H9 (cell line): ENCODE measurements around the gene FAAP100. TPM values are rescaled to one million over a fixed set of nuclear protein-coding genes. Genes with fewer than 3 reads are reported as not detected.

ENCODE experiments used
- DNase-seq: peaks from one replicate; pipeline ENCODE4 v3.0.0-alpha.2; 2017
- H2AFZ ChIP-seq: one replicate; pipeline ENCODE4 v1.6.1; 2013; ENCODE audit warnings: mild to moderate bottlenecking, low read length, control low read depth, moderate library complexity
- H2AK5ac ChIP-seq: 2 replicates; pipeline ENCODE4 v1.6.1; 2013; ENCODE audit warnings: low read length, control low read depth, mixed read lengths; ENCODE audit not compliant: insufficient read length
- H2BK120ac ChIP-seq: one replicate; pipeline ENCODE4 v1.6.1; 2013; ENCODE audit warnings: low read depth, mild to moderate bottlenecking, low read length, control low read depth, inconsistent platforms; ENCODE audit not compliant: poor library complexity, severe bottlenecking
- H2BK12ac ChIP-seq: 2 replicates; pipeline ENCODE4 v1.6.1; 2013; ENCODE audit warnings: low read length, control low read depth, mixed read lengths, low read depth; ENCODE audit not compliant: insufficient read length
- H2BK15ac ChIP-seq: 2 replicates; pipeline ENCODE4 v1.6.1; 2013; ENCODE audit warnings: low read depth, low read length, control low read depth
- H2BK20ac ChIP-seq: one replicate; pipeline ENCODE4 v1.6.1; 2013; ENCODE audit warnings: low read depth, mild to moderate bottlenecking, low read length, control low read depth, inconsistent platforms; ENCODE audit not compliant: poor library complexity, severe bottlenecking
- H2BK5ac ChIP-seq: 2 replicates; pipeline ENCODE4 v1.6.1; 2013; ENCODE audit warnings: low read length, control low read depth, mixed read lengths; ENCODE audit not compliant: insufficient read length
- H3K14ac ChIP-seq: 2 replicates; pipeline ENCODE4 v1.6.1; 2013; ENCODE audit warnings: low read length, control low read depth; ENCODE audit not compliant: insufficient read depth
- H3K18ac ChIP-seq: 2 replicates; pipeline ENCODE4 v1.6.1; 2013; ENCODE audit warnings: low read depth, mild to moderate bottlenecking, mixed read lengths, low read length, control low read depth; ENCODE audit not compliant: insufficient read length
- H3K23ac ChIP-seq: 2 replicates; pipeline ENCODE4 v1.6.1; 2013; ENCODE audit warnings: low read length, control low read depth, mixed read lengths, low read depth; ENCODE audit not compliant: insufficient read length
- H3K23me2 ChIP-seq: 2 replicates; pipeline ENCODE4 v1.6.1; 2013; ENCODE audit warnings: low read depth, mild to moderate bottlenecking, mixed read lengths, low read length, control low read depth; ENCODE audit not compliant: insufficient read length, poor library complexity, severe bottlenecking
- H3K27ac ChIP-seq: 2 replicates; pipeline ENCODE4 v1.5.1; 2013; ENCODE audit warnings: low read length, control low read depth, mixed read lengths, low read depth; ENCODE audit not compliant: insufficient read length
- H3K27me3 ChIP-seq: 2 replicates; pipeline ENCODE4 v1.6.1; 2013; ENCODE audit warnings: low read length, control low read depth, inconsistent platforms; ENCODE audit not compliant: insufficient read depth
- H3K4ac ChIP-seq: 2 replicates; pipeline ENCODE4 v1.6.1; 2013; ENCODE audit warnings: low read depth, mild to moderate bottlenecking, control low read depth, inconsistent platforms, low read length, moderate library complexity
- H3K4me1 ChIP-seq: 2 replicates; pipeline ENCODE4 v1.6.1; 2013; ENCODE audit warnings: low read length, control low read depth, inconsistent platforms; ENCODE audit not compliant: insufficient read depth
- H3K4me2 ChIP-seq: 2 replicates; pipeline ENCODE4 v1.6.1; 2013; ENCODE audit warnings: low read length, control low read depth, mixed read lengths; ENCODE audit not compliant: insufficient read length, insufficient read depth
- H3K56ac ChIP-seq: 2 replicates; pipeline ENCODE4 v1.6.1; 2013; ENCODE audit warnings: low read depth, mild to moderate bottlenecking, mixed read lengths, low read length, control low read depth; ENCODE audit not compliant: insufficient read length
- H3K79me1 ChIP-seq: 2 replicates; pipeline ENCODE4 v1.6.1; 2013; ENCODE audit warnings: low read depth, mild to moderate bottlenecking, moderate library complexity, low read length, control low read depth, inconsistent platforms; ENCODE audit not compliant: insufficient read depth, poor library complexity, severe bottlenecking
- H3K79me2 ChIP-seq: 2 replicates; pipeline ENCODE4 v1.6.1; 2013; ENCODE audit warnings: low read length, control low read depth, inconsistent platforms; ENCODE audit not compliant: insufficient read depth
- H3K9ac ChIP-seq: 2 replicates; pipeline ENCODE4 v1.6.1; 2013; ENCODE audit warnings: low read length, control low read depth, mixed read lengths; ENCODE audit not compliant: insufficient read length; ENCODE audit errors: extremely low read depth
- H3K9me3 ChIP-seq: one replicate; pipeline ENCODE4 v1.6.1; 2013; ENCODE audit warnings: low read depth, low read length, inconsistent platforms; ENCODE audit not compliant: control insufficient read depth
- H3T11ph ChIP-seq: one replicate; pipeline ENCODE4 v1.6.1; 2013; ENCODE audit warnings: mild to moderate bottlenecking, low read length, control low read depth, inconsistent platforms
- H4K20me1 ChIP-seq: one replicate; pipeline ENCODE4 v1.6.1; 2013; ENCODE audit not compliant: control insufficient read depth, insufficient read length, insufficient read depth
- H4K5ac ChIP-seq: 2 replicates; pipeline ENCODE4 v1.6.1; 2013; ENCODE audit warnings: low read depth, mild to moderate bottlenecking, mixed read lengths, low read length, control low read depth; ENCODE audit not compliant: insufficient read length
- H4K8ac ChIP-seq: replicated peaks from 2 replicates; pipeline ENCODE4 v1.6.1; 2013; ENCODE audit warnings: low read length, control low read depth, mixed read lengths, low read depth; ENCODE audit not compliant: insufficient read length
- H4K91ac ChIP-seq: 2 replicates; pipeline ENCODE4 v1.6.1; 2013; ENCODE audit warnings: low read depth, mild to moderate bottlenecking, moderate library complexity, mixed read lengths, low read length, control low read depth; ENCODE audit not compliant: insufficient read length
- H3K27ac Mint-ChIP-seq, 3 experiments: 2 replicates in 2 of 3; 3 replicates in 1 of 3; pipeline ENCODE4 v1.8.0; 2020 to 2021; ENCODE audit warnings: mixed read lengths in 3 of 3, mild to moderate bottlenecking in 1 of 3, moderate library complexity in 1 of 3
- H3K27me3 Mint-ChIP-seq: 2 replicates; pipeline ENCODE4 v1.8.0; 2021; ENCODE audit warnings: low read depth, mild to moderate bottlenecking, moderate library complexity, mixed read lengths
- H3K36me3 Mint-ChIP-seq, 3 experiments: 2 replicates in 2 of 3; 3 replicates in 1 of 3; pipeline ENCODE4 v1.8.0; 2020 to 2021; ENCODE audit warnings: low read depth in 3 of 3, mixed read lengths in 3 of 3; ENCODE audit not compliant: insufficient read depth in 1 of 3
- H3K4me1 Mint-ChIP-seq, 2 experiments: 2 replicates each; pipeline ENCODE4 v1.8.0; 2020; ENCODE audit warnings: mixed read lengths in 2 of 2
- H3K4me3 Mint-ChIP-seq, 2 experiments: 2 replicates in 1 of 2; 3 replicates in 1 of 2; pipeline ENCODE4 v1.8.0; 2020 to 2021; ENCODE audit warnings: mild to moderate bottlenecking in 2 of 2, mixed read lengths in 2 of 2, moderate library complexity in 1 of 2
- H3K9me3 Mint-ChIP-seq, 2 experiments: 2 replicates in 1 of 2; 3 replicates in 1 of 2; pipeline ENCODE4 v1.8.0; 2020; ENCODE audit warnings: mild to moderate bottlenecking in 2 of 2, mixed read lengths in 2 of 2, moderate library complexity in 1 of 2
- CTCF ChIP-seq: fragments of 200-600 bp; sonication (generic); conservative IDR thresholded peaks from 3 replicates; pipeline ENCODE4 v1.8.0; 2021; ENCODE audit warnings: antibody characterized with exemption, mild to moderate bottlenecking
- WGBS: extraction: QIAGEN DNeasy Blood & Tissue Kit; methylation state at CpG from one replicate; pipeline ENCODE4 v1.1.7; 2013; ENCODE audit warnings: missing lambda C conversion rate, low lambda C conversion rate, mixed read lengths; ENCODE audit not compliant: insufficient read length; ENCODE audit errors: extremely low coverage; 5-methylcytosine and 5-hydroxymethylcytosine counted together
- total RNA-seq: library from RNA; stranded (reverse); gene quantifications from 2 replicates; pipeline ENCODE4 v1.2.1, GENCODE V29; 2021

FAAP100 gene
- total RNA-seq, 1 experiment from 2014 or later: 54.0 TPM

GRCh38 chr17:81580481-81580880 is 28.3 kb upstream of the FAAP100 start:
- H4K91ac ChIP-seq: no peak overlapping the region
- no CpG with 5 or more reads among the region's 6 CpGs for WGBS
- H3K79me1 ChIP-seq: no peaks in the 10 kb centered on the region
- H3K9ac ChIP-seq: no peak overlapping the region
- H2BK15ac ChIP-seq: no peak overlapping the region
- no peak overlapping the region for H3K56ac ChIP-seq
- no peak overlapping the region for H3K4ac ChIP-seq
- H3K4me3 Mint-ChIP-seq: peak overlapping the region in 1 of 2 experiments; percentile 44; a peak in 2 of 5 replicates
- no peak overlapping the region for H2BK20ac ChIP-seq
- no peak overlapping the region for H2AK5ac ChIP-seq
- H3K18ac ChIP-seq: no peak overlapping the region
- no peak overlapping the region for H3T11ph ChIP-seq
- H3K27ac ChIP-seq: no peak overlapping the region
- H3K4me1 Mint-ChIP-seq: no peaks in the 10 kb centered on the region
- H4K8ac ChIP-seq: no peak overlapping the region
- no peak overlapping the region for H2BK120ac ChIP-seq
- H2AFZ ChIP-seq: no peak overlapping the region
- no peak overlapping the region for H3K23ac ChIP-seq
- H4K5ac ChIP-seq: no peak overlapping the region
- no peak for DNase-seq
- H3K4me1 ChIP-seq: no peaks in the 10 kb centered on the region
- H3K27me3 Mint-ChIP-seq: peaks cover 3% of the 10 kb centered on the region
- no peaks in the 10 kb centered on the region for H3K79me2 ChIP-seq
- peaks cover 25 to 82% (median 79%) of the 10 kb centered on the region in 3 experiments for H3K36me3 Mint-ChIP-seq
- no peak overlapping the region for H3K14ac ChIP-seq
- peak overlapping the region; percentile 46 to 81 (median 53); a peak in 5 of 7 replicates for H3K27ac Mint-ChIP-seq
- no peak overlapping the region for H2BK12ac ChIP-seq
- H3K9me3 ChIP-seq: no peaks in the 10 kb centered on the region
- H4K20me1 ChIP-seq: peaks cover 2% of the 10 kb centered on the region
- H3K9me3 Mint-ChIP-seq: no peaks in the 10 kb centered on the region
- no peak for TF ChIP-seq CTCF
- H3K23me2 ChIP-seq: no peaks in the 10 kb centered on the region
- no peaks in the 10 kb centered on the region for H3K27me3 ChIP-seq
- H3K4me2 ChIP-seq: no peak overlapping the region
- no peak overlapping the region for H2BK5ac ChIP-seq
